IgD-negative memory B cell (primary cell): ENCODE results near the gene PTAR1. TPM values are rescaled to one million over a fixed set of nuclear protein-coding genes. Genes with fewer than 3 reads are reported as not detected.
A peak's percentile ranks its signal among the peaks of the same experiment; 100 is the strongest.
"Not testable (repeated sequence)": the region's sequence is repeated elsewhere in the genome, so short reads cannot be mapped to it uniquely, and the experiment has no call there.

Experiments
- H3K27ac Mint-ChIP-seq, 3 donors: one replicate each; pipeline ENCODE4 v1.8.0; 2020 to 2022; ENCODE audit warnings: mild to moderate bottlenecking in 3 of 3, mixed read lengths in 3 of 3, moderate library complexity in 1 of 3
- H3K27me3 Mint-ChIP-seq: one replicate; pipeline ENCODE4 v1.8.0; 2021; ENCODE audit warnings: mixed read lengths
- H3K36me3 Mint-ChIP-seq: one replicate; pipeline ENCODE4 v1.8.0; 2020; ENCODE audit warnings: mild to moderate bottlenecking, mixed read lengths
- H3K4me1 Mint-ChIP-seq, 3 donors: one replicate each; pipeline ENCODE4 v1.8.0; 2020 to 2022; ENCODE audit warnings: mixed read lengths in 3 of 3, mild to moderate bottlenecking in 1 of 3
- H3K4me3 Mint-ChIP-seq, 4 donors: one replicate each; pipeline ENCODE4 v1.8.0; 2020 to 2022; ENCODE audit warnings: mild to moderate bottlenecking in 4 of 4, mixed read lengths in 4 of 4, moderate library complexity in 3 of 4
- H3K9me3 Mint-ChIP-seq, 3 donors: one replicate each; pipeline ENCODE4 v1.8.0; 2020 to 2021; ENCODE audit warnings: mixed read lengths in 3 of 3, mild to moderate bottlenecking in 1 of 3
- polyA plus RNA-seq: library from polyadenylated mRNA; unstranded; fragments of 300-500 nt; fragmentation: Illumina TruSeq; gene quantifications from one replicate; pipeline ENCODE4 v1.2.3, GENCODE V29; 2021

The PTAR1 gene
- polyA plus RNA-seq, 1 donor from 2014 or later = 10.3 TPM

DNA sequence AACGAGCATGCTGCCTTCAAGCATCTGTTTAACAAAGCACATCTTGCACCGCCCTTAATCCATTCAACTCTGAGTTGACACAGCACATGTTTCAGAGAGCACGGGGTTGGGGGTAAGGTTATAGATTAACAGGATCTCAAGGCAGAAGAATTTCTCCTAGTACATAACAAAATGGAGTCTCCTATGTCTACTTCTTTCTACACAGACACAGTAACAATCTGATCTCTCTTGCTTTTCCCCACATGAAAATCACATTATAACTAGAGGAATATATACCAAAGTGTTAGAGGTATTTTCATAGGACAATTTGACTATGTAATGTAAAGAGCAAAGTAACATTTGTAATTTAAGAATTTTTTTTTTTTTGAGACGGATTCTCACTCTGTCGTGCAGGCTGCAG is 4.1 kb upstream of the PTAR1 start:
- H3K4me3 Mint-ChIP-seq, H3K9me3 Mint-ChIP-seq, H3K36me3 Mint-ChIP-seq, H3K27me3 Mint-ChIP-seq, H3K27ac Mint-ChIP-seq, H3K4me1 Mint-ChIP-seq: not testable (repeated sequence)

GRCh38 chr9:69762527-69762926 is 2.7 kb upstream of the PTAR1 start:
- Mint-ChIP-seq H3K27me3 (no peaks in the 10 kb centered on the region), H3K4me3 (peak overlapping the region in 1 of 4 donors; percentile 57)

GRCh38 chr9:69760278-69760610 is 433 bp upstream of the PTAR1 start:
- H3K27ac Mint-ChIP-seq = peak overlapping the region; percentile 85 to 96 (median 91)
- no peaks in the 10 kb centered on the region for H3K27me3 Mint-ChIP-seq
- peaks cover 3% of the 10 kb centered on the region for H3K36me3 Mint-ChIP-seq
- peaks cover 10 to 24% (median 18%) of the 10 kb centered on the region in 3 donors for H3K4me1 Mint-ChIP-seq
- no peaks in the 10 kb centered on the region for H3K9me3 Mint-ChIP-seq
- peak overlapping the region; percentile 95 to 98 (median 98) for H3K4me3 Mint-ChIP-seq

More at GRCh38 chr9:69762527-69762926, 2.7 kb upstream of the PTAR1 start:
- H3K36me3 Mint-ChIP-seq = peaks cover 3% of the 10 kb centered on the region
- peaks cover 8 to 12% (median 9%) of the 10 kb centered on the region in 3 donors for H3K4me1 Mint-ChIP-seq
- H3K27ac Mint-ChIP-seq = no peak overlapping the region
- H3K9me3 Mint-ChIP-seq = no peaks in the 10 kb centered on the region

DNA sequence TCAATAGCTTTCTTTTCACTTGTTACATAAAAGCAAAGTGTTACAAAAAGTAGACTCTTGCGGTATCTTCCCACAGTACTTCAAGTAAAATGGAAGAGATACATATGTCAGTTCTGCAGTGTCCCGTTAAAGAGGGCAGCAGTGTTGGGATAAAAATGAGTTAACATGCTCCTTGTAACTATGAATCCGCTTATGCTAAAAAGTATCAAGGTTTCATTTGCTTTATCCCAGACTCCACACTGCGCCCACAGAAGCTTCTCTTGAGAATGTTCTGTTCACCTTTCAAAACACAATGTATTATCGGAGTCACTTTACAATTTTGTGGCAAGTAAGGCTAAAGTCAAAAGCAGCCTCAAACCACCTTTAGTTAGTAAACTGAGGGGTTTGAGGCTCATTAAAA is 790 bp downstream of the PTAR1 start:
- Mint-ChIP-seq H3K9me3 (no peaks in the 10 kb centered on the region), H3K27ac (peak overlapping the region; percentile 94 to 96 (median 95)), H3K36me3 (peaks cover 3% of the 10 kb centered on the region), H3K4me1 (peaks cover 10 to 28% (median 20%) of the 10 kb centered on the region in 3 donors), H3K4me3 (peak overlapping the region; percentile 95 to 98 (median 98)), H3K27me3 (no peaks in the 10 kb centered on the region)

GRCh38 chr9:69757996-69758675 is 1.7 kb downstream of the PTAR1 start:
- H3K4me1 Mint-ChIP-seq = peaks cover 13 to 28% (median 28%) of the 10 kb centered on the region in 3 donors
- no peaks in the 10 kb centered on the region for H3K9me3 Mint-ChIP-seq
- no peaks in the 10 kb centered on the region for H3K27me3 Mint-ChIP-seq
- peak overlapping the region in 1 of 3 donors; percentile 94 for H3K27ac Mint-ChIP-seq
- H3K4me3 Mint-ChIP-seq = peak overlapping the region in 3 of 4 donors; percentile 18 to 80 (median 42)
- peaks cover 5% of the 10 kb centered on the region for H3K36me3 Mint-ChIP-seq

DNA sequence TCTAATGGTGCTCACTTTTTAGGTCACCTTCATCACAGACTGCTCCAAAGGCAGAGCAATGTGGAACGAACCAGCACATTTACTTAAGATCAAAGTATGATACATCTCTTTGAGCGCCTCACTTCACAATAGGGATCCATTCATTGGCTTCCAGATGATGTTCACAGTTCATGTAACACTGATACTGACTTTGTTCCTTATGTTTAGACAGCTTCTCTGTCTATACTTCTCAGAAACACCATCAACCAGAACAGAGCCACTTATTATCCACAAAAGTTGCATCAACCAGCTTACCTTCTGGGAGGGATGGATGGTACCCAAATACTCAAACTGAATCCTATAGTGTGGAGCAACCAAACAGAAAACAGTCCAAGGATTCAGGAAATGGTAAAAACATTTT is 4.6 kb downstream of the PTAR1 start:
- peaks cover 5% of the 10 kb centered on the region for H3K36me3 Mint-ChIP-seq
- no peaks in the 10 kb centered on the region for H3K9me3 Mint-ChIP-seq
- H3K27ac Mint-ChIP-seq = no peak overlapping the region
- H3K4me3 Mint-ChIP-seq = no peak overlapping the region
- no peaks in the 10 kb centered on the region for H3K27me3 Mint-ChIP-seq
- peaks cover 17 to 37% (median 33%) of the 10 kb centered on the region in 3 donors for H3K4me1 Mint-ChIP-seq

GRCh38 chr9:69753830-69754229 is 6.0 kb downstream of the PTAR1 start:
- peaks cover 13 to 38% (median 30%) of the 10 kb centered on the region in 3 donors for H3K4me1 Mint-ChIP-seq
- H3K4me3 Mint-ChIP-seq = no peak overlapping the region

GRCh38 chr9:69750085-69750484 is 9.7 kb downstream of the PTAR1 start:
- no peaks in the 10 kb centered on the region for H3K27me3 Mint-ChIP-seq
- H3K27ac Mint-ChIP-seq = no peak overlapping the region
- no peaks in the 10 kb centered on the region for H3K9me3 Mint-ChIP-seq
- H3K4me1 Mint-ChIP-seq = peaks cover 24 to 42% (median 36%) of the 10 kb centered on the region in 3 donors
- no peak overlapping the region for H3K4me3 Mint-ChIP-seq
- peaks cover 6% of the 10 kb centered on the region for H3K36me3 Mint-ChIP-seq

More at GRCh38 chr9:69753830-69754229, 6.0 kb downstream of the PTAR1 start:
- Mint-ChIP-seq H3K9me3 (no peaks in the 10 kb centered on the region), H3K27ac (no peak overlapping the region), H3K27me3 (no peaks in the 10 kb centered on the region), H3K36me3 (peaks cover 5% of the 10 kb centered on the region)

GRCh38 chr9:69748304-69748703 is 11.5 kb downstream of the PTAR1 start:
- no peak overlapping the region for H3K27ac Mint-ChIP-seq
- peaks cover 24 to 38% (median 36%) of the 10 kb centered on the region in 3 donors for H3K4me1 Mint-ChIP-seq
- H3K36me3 Mint-ChIP-seq = peaks cover 6% of the 10 kb centered on the region
- H3K9me3 Mint-ChIP-seq = no peaks in the 10 kb centered on the region
- H3K27me3 Mint-ChIP-seq = no peaks in the 10 kb centered on the region
- H3K4me3 Mint-ChIP-seq = no peak overlapping the region

GRCh38 chr9:69746859-69747560 is 12.8 kb downstream of the PTAR1 start:
- H3K4me3 Mint-ChIP-seq = no peak overlapping the region
- H3K27me3 Mint-ChIP-seq = no peaks in the 10 kb centered on the region
- H3K27ac Mint-ChIP-seq = no peak overlapping the region
- H3K4me1 Mint-ChIP-seq = peaks cover 19 to 42% (median 32%) of the 10 kb centered on the region in 3 donors
- peaks cover 7% of the 10 kb centered on the region for H3K36me3 Mint-ChIP-seq
- H3K9me3 Mint-ChIP-seq = no peaks in the 10 kb centered on the region

- Mint-ChIP-seq H3K27me3 (no peaks in the 10 kb centered on the region), H3K27ac (peak overlapping the region in 2 of 3 donors; percentile 14 to 48), H3K9me3 (no peaks in the 10 kb centered on the region), H3K4me3 (no peak overlapping the region), H3K36me3 (peaks cover 9% of the 10 kb centered on the region), H3K4me1 (peaks cover 19 to 42% (median 28%) of the 10 kb centered on the region in 3 donors)
These were observed 13.9 kb downstream of the PTAR1 start for GRCh38 chr9:69745716-69746437.

DNA sequence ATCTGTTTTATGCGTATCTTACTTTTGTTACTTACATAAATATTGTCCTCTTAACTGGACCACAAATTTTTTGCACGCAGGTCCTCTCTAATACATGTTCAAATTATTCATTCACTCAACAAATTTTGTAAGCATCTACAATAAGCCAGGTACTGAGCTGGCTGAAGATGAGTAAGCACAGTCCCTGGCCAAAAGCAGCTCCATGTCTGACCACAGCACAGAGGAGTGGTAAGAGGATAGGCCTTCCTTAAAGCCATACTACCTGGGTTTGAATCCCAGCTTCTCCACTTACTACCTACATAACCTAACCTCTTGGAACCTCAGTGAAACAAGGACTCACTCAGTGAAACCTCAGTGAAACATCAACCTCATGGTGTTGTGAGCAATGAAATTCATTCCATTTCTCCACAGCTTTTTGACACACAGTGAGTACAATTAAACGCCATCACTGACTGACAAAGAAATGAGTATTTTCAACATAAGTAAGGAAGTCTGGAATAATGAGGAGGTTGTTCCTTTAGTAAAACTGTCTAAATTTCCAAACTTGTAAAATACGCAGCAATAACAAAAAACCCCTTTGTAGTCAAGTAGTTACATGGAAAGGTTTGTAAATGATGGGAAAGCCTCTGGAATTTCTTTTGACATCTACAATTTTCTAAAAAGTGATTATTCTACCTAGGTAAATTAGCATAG is 15.0 kb downstream of the PTAR1 start:
- Mint-ChIP-seq H3K9me3 (no peaks in the 10 kb centered on the region), H3K36me3 (peaks cover 11% of the 10 kb centered on the region), H3K4me1 (peaks cover 19 to 34% (median 26%) of the 10 kb centered on the region in 3 donors), H3K4me3 (no peak overlapping the region), H3K27ac (no peak overlapping the region), H3K27me3 (no peaks in the 10 kb centered on the region)

DNA sequence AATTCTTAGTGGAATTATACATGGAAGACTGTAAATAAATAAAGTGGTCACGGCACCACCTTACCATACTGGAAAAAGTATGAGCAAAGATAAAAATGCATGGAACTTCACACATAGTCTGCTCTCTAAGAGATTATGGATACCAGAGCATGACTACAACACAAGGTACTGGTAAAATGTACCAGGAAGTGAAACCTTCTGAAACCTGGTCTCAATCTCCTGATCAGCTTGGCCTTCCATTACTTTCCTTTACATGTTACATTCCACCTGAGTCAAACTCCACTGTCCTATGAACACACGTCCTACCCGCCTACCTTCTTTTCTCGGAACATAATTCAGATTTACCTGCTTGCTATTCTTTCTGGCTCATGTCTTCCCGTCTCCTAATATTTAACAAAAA is 15.9 kb downstream of the PTAR1 start:
- Mint-ChIP-seq H3K27ac (peak overlapping the region in 1 of 3 donors; percentile 26), H3K9me3 (no peaks in the 10 kb centered on the region), H3K27me3 (no peaks in the 10 kb centered on the region), H3K4me3 (no peak overlapping the region), H3K36me3 (peaks cover 11% of the 10 kb centered on the region), H3K4me1 (peaks cover 21 to 34% (median 24%) of the 10 kb centered on the region in 3 donors)

DNA sequence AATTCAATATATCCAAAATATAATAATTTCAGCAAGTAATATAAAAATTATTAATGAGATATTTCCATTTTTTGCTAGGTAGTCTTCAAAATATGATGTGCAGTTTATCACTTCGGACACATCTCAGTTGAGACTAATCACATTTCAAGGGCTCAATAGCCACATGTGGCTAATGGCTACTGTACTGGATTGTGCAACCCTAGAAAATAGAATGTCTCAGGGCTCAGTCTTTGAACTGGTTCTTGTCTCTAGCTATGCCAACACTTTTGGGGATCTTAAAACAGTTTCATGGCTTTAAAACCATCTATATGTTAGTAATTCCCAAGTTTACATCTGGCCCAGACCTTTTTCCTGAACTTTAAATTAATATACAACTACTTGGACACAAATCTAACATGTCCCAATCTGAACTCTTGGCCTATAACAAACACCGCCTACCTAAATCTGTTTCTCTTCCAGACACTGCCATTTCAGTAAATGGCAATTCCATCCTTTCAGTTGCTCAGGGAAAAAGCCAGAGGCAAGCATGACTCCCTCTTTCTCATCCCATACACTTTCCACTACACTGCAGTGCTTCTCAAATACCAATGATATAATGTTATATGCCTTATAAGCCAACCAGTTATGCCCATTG is 18.8 kb downstream of the PTAR1 start:
- H3K27ac Mint-ChIP-seq = no peak overlapping the region

More for the DNA sequence above, 18.8 kb downstream of the PTAR1 start:
- no peaks in the 10 kb centered on the region for H3K27me3 Mint-ChIP-seq
- H3K4me3 Mint-ChIP-seq = no peak overlapping the region
- H3K9me3 Mint-ChIP-seq = no peaks in the 10 kb centered on the region
- H3K4me1 Mint-ChIP-seq = peaks cover 18 to 33% (median 18%) of the 10 kb centered on the region in 3 donors
- peaks cover 10% of the 10 kb centered on the region for H3K36me3 Mint-ChIP-seq
